ENCODE results near the gene SLC9B1. TPM values are rescaled to one million over a fixed set of nuclear protein-coding genes. Genes with fewer than 3 reads are reported as not detected.

Gene SLC9B1, protein sequence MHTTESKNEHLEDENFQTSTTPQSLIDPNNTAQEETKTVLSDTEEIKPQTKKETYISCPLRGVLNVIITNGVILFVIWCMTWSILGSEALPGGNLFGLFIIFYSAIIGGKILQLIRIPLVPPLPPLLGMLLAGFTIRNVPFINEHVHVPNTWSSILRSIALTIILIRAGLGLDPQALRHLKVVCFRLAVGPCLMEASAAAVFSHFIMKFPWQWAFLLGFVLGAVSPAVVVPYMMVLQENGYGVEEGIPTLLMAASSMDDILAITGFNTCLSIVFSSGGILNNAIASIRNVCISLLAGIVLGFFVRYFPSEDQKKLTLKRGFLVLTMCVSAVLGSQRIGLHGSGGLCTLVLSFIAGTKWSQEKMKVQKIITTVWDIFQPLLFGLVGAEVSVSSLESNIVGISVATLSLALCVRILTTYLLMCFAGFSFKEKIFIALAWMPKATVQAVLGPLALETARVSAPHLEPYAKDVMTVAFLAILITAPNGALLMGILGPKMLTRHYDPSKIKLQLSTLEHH
- 0.28 and 0.57 TPM in 2 replicates for total RNA-seq

DNA sequence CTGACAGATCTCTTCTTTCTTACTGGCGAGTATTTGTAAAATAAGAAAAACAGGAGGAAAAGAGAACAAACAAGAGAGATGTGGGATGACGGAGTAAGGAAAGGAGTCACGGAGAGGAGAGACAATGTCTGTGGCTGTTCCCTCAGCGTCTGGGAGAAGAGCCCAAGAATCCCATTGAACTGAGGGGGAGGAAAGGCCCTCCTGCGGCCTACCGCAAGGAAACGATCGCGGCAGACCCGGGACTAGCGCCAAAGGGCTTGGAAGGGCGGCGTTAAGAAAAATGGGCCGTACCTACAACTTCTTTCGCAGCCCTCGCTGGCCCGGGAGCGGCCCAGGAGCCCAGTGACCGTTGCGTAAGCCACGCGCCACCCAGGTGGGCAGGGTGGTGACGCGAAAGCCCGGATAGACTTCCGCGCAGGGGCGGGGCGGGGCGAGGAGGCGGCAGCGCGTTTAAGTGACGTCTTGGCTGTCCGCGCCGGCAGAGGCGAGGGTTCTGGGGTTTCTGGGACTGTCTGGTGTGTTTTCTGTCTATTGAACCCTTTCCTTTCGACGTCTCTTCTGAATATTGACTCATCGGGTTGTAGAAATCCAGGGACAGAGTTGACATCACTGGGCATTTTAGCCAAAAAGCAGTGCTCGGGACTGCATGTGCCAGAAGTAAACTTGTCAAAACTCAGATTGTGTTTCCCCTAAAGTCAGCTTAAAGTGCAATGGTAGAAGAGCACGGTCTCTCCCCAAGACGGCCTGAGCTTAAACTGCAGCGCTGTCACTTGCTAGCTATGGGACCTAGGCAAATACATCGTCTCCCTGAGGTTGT, at the start of gene SLC9B1:
Gene SLC9B1 (minus strand): TSS at position 398 of the 817 bp plus-strand sequence. CDS start 27,994 bp downstream, outside the sequence.
- peaks cover 18% of the 10 kb centered on the region for H3K4me1 Mint-ChIP-seq (ENCODE audit: low read depth)
- H3K9me3 Mint-ChIP-seq, result no peaks in the 10 kb centered on the region
- peak within 1 kb of the TSS; percentile 94 for H3K27ac Mint-ChIP-seq
- peaks cover 14% of the 10 kb centered on the region for H3K36me3 Mint-ChIP-seq (ENCODE audit: low read depth)
- peak; percentile 92 for DNase-seq (ENCODE audit: low spot score)
- intact Hi-C loops (cut with micrococcal nuclease), result loop anchor here (1.0 to 10.0 kb wide), 5 partner anchors 57 to 675 kb away; partner anchors contain the start of genes BDH2, SLC39A8, SLC9B2 and UBE2D3
- no peaks in the 10 kb centered on the region for H3K27me3 Mint-ChIP-seq (ENCODE audit: low read depth)
- H3K4me3 Mint-ChIP-seq (ENCODE audit: low read depth), result peak within 1 kb of the TSS; percentile 87

DNA sequence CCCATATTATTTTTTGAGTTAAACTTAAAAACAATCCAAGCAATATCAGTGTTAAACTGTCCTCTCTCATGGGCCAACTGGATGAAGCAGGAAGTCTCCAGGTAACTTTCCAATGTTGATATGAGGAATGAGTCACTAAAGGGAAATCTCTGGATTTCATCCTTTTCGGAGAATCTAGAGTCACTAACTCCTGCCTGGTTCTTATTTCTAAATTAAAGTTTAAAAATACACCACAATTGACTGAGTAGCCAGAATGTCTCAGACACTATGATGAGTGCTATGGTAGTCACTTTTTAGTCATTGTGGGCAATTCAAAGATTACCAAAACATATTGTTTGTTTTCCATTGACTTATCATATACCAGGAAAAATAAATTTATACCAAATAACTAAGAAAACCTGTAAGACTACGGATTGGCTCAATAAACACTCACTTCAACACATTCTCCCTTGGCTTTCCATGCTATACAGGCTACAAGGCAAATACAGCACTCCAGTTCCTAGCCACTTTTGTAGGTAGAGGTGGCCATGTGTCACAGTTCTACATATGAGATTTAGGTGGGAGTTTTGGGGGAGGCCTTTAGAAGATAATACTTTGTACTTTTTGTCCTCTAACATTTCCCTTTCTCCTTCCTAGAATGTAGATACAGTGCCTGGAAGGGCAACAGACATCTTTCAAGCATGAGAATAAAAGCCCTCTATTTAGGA, 48.5 kb upstream of the SLC9B1 start:
- Mint-ChIP-seq H3K27ac (no peak overlapping the region), H3K4me1 (ENCODE audit: low read depth) (peaks cover 20% of the 10 kb centered on the region), H3K36me3 (ENCODE audit: low read depth) (peaks cover 61% of the 10 kb centered on the region), H3K9me3 (no peaks in the 10 kb centered on the region), H3K4me3 (ENCODE audit: low read depth) (no peak overlapping the region), H3K27me3 (ENCODE audit: low read depth) (no peaks in the 10 kb centered on the region)
- no peak for DNase-seq (ENCODE audit: low spot score)
- intact Hi-C loops (cut with micrococcal nuclease), result no loop called here

DNA sequence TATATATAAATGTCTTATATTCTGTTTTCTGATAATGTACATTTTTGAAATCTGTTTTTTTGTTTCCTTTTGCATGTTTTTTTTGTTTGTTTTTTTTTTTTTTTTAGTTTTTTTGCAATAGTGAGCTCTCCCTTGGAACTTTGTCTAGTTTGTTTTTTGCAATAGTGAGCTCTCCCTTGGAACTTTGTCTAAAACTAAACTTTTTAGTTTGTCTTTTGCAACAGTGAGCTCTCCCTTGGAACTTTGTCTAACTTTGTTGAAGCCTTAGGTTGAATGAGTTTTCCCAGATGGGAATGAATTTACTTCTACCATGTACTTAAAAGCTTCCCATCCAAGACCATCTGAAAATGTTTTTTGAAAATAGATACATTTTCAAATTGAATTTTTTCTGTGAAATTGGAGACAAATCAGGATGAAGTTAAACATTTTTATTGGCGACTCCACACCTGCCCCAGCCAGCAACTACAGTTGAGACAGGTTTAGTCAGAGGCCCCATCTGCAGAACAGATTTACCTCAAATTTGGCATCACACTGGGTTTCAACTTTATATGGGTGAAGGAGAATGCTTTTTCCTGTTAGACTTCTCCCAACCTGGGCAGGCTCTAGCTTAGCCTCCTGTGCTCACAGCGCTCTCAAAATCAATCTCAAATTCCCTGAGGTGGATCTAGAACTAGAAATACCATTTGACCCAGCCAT, 41.1 kb upstream of the SLC9B1 start:
- Mint-ChIP-seq H3K27ac (no peak overlapping the region), H3K36me3 (ENCODE audit: low read depth) (peaks cover 59% of the 10 kb centered on the region), H3K9me3 (peaks cover 3% of the 10 kb centered on the region), H3K4me3 (ENCODE audit: low read depth) (no peak overlapping the region), H3K4me1 (ENCODE audit: low read depth) (peaks cover 2% of the 10 kb centered on the region), H3K27me3 (ENCODE audit: low read depth) (no peaks in the 10 kb centered on the region)
- DNase-seq (ENCODE audit: low spot score), result no peak
- intact Hi-C loops (cut with micrococcal nuclease), result no loop called here

DNA sequence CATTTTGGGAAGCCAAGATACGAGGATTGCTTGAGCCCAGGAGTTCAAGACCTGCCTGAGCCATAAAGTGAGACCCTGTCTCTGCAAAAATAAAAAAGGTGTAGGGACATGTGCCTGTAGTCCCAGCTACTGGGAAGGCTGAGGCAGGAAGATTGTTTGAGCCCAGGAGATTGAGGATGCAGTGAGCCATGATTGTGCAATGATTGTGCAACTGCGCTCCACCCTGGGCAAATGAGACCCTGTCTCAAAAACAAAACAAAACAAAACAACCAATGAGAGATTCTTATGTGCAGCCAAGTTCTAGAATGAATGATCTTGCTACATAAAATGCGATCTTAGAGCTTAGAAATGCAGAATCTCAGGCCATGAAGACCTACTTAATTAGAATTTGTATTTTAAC, 34.5 kb upstream of the SLC9B1 start:
- intact Hi-C loops (cut with micrococcal nuclease), result no loop called here
- H3K27me3 Mint-ChIP-seq (ENCODE audit: low read depth), result no peaks in the 10 kb centered on the region
- H3K4me3 Mint-ChIP-seq (ENCODE audit: low read depth), result no peak overlapping the region
- no peak for DNase-seq (ENCODE audit: low spot score)
- peaks cover 28% of the 10 kb centered on the region for H3K36me3 Mint-ChIP-seq (ENCODE audit: low read depth)
- no peak overlapping the region for H3K27ac Mint-ChIP-seq
- H3K4me1 Mint-ChIP-seq (ENCODE audit: low read depth), result peaks cover 14% of the 10 kb centered on the region
- H3K9me3 Mint-ChIP-seq, result no peaks in the 10 kb centered on the region

DNA sequence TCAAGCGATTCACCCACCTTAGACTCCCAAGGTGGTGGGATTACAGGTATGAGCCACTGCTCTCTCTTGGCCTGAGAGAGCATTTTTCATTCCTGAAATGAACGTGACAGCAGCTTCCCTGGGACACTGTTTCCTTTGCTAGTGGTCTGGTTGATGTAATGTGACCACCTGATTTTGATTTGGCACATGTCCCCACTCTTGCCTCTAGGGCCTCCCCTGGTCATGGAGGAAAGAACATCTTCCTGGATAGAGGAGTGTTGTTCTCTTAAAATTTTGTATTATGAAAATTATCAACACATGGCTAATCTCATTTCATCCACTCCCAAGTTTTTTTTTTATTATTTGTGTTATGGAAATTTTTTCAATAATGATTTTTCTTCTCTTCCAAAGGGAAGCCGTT, 33.3 kb upstream of the SLC9B1 start:
- Mint-ChIP-seq H3K36me3 (ENCODE audit: low read depth) (peaks cover 33% of the 10 kb centered on the region), H3K9me3 (no peaks in the 10 kb centered on the region), H3K4me1 (ENCODE audit: low read depth) (peaks cover 14% of the 10 kb centered on the region), H3K27ac (no peak overlapping the region), H3K27me3 (ENCODE audit: low read depth) (no peaks in the 10 kb centered on the region), H3K4me3 (ENCODE audit: low read depth) (no peak overlapping the region)
- DNase-seq (ENCODE audit: low spot score), result no peak
- intact Hi-C loops (cut with micrococcal nuclease), result no loop called here

DNA sequence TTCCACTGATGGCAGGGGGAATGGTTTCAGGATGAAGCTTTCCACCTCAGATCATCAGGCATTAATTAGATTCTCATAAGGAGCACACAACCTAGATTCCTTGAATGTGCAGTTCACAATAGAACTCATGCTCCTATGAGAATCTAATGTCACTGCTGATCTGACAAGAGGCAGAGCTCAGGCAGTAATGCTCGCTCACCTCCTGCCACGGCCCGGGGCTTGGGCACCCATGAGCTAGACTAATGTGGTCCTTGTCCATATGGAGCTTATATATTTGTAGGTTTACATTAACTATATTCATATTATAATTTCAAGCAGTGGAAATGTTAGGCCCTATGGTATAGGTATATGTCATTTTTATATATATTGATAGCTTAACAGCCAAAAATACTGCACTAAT, 32.6 kb upstream of the SLC9B1 start:
- DNase-seq (ENCODE audit: low spot score), result no peak
- peaks cover 14% of the 10 kb centered on the region for H3K4me1 Mint-ChIP-seq (ENCODE audit: low read depth)
- no peak overlapping the region for H3K27ac Mint-ChIP-seq
- H3K27me3 Mint-ChIP-seq (ENCODE audit: low read depth), result no peaks in the 10 kb centered on the region
- intact Hi-C loops (cut with micrococcal nuclease), result no loop called here
- peaks cover 38% of the 10 kb centered on the region for H3K36me3 Mint-ChIP-seq (ENCODE audit: low read depth)
- no peak overlapping the region for H3K4me3 Mint-ChIP-seq (ENCODE audit: low read depth)
- no peaks in the 10 kb centered on the region for H3K9me3 Mint-ChIP-seq

DNA sequence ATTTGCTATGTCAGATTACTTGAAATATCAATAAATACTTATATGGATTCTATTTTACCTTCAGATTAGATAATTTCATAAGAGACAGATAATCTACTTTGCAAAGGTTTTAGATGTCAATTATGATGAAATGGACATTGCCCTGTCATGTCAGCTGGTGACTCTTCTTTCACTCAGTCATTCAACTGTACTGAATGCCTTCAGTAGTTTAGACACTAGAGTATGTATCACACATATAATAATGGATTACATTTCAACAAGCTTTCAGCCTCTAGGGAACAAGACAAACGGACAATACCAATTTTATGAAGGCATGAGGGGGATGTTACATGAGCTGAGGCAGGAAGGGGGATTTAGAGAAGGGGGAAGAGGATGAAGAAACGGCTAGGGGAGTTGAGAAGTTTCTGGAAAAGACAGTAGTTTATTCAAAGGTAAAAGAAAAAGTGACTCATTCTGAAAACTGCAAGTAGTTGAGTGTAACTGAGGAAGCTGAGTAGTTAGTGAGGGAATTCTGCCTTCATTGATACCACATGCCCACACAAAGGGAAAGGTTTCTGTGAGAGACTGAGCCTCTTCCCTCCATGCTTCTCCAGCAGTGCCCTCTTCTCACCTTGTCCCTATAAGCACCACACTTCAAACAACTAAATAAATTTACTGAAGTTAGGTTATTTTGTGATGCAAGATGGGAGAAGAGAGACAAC, 31.4 kb upstream of the SLC9B1 start:
- Mint-ChIP-seq H3K4me1 (ENCODE audit: low read depth) (peaks cover 21% of the 10 kb centered on the region), H3K27ac (peak overlapping the region; percentile 54), H3K36me3 (ENCODE audit: low read depth) (peaks cover 45% of the 10 kb centered on the region), H3K4me3 (ENCODE audit: low read depth) (no peak overlapping the region), H3K27me3 (ENCODE audit: low read depth) (no peaks in the 10 kb centered on the region), H3K9me3 (no peaks in the 10 kb centered on the region)
- intact Hi-C loops (cut with micrococcal nuclease), result no loop called here
- DNase-seq (ENCODE audit: low spot score), result no peak

DNA sequence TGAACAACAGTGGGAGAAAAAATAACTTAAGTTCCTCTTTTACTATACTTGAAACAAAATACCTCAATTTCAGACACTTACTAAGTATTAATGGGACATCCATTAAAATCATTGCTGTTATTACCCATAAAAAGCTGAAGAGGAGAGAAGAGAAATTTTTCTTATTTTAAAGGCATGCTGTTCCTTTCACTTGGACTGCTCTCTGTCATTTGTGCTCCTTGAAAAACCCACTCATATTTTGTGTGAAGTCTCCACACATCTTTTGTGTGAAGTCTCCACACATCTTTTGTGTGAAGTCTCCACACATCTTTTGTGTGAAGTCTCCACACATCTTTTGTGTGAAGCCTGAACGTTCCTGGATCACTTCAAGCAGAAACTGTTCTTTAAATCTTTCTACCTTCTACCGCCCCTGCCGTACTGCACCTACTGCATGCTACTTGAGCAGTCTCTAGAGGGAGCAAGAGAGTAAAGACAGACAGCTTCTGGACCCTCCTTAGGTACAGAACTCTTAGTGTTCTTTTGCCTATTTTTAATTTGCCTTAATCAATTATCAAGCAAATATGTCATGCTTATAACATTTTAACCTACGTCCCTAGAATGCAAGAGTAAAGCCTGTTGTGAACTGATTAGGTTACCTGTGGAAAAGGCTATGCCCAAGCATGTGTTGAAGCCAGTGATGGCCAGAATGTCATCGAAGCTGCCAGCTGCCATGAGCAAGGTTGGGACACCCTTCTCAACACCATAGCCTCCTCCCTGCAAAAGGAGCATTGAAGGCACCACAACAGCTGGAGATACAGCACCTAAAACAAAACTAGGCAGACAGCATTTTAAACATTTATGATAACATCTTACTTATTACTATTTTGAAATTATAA, 27.1 kb upstream of the SLC9B1 start:
- intact Hi-C loops (cut with micrococcal nuclease), result loop anchor here (1.0 to 2.0 kb wide), 2 partner anchors 45 to 52 kb away; partner anchors contain the start of gene BDH2
- H3K4me3 Mint-ChIP-seq (ENCODE audit: low read depth), result no peak overlapping the region
- H3K4me1 Mint-ChIP-seq (ENCODE audit: low read depth), result peaks cover 18% of the 10 kb centered on the region
- H3K27me3 Mint-ChIP-seq (ENCODE audit: low read depth), result no peaks in the 10 kb centered on the region
- peaks cover 53% of the 10 kb centered on the region for H3K36me3 Mint-ChIP-seq (ENCODE audit: low read depth)
- DNase-seq (ENCODE audit: low spot score), result no peak
- H3K9me3 Mint-ChIP-seq, result no peaks in the 10 kb centered on the region
- no peak overlapping the region for H3K27ac Mint-ChIP-seq

DNA sequence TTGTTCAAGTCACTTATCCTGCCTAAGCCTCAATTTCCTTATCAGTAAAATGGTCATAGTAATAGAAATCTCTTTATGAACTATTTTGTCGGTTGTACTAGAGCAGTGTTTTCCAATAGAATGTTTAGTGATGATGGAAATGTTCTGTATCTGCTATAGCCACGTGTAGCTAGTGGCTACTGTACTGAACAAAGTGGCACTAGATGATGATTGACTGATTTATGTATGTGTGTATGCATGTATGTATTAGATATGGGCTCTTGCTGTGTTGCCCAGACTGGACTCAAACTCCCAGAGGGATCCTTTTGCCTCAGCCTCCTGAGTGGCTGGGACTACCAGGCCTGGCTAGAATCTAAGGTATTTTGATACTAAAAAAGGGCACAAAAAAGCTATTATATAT, 24.7 kb upstream of the SLC9B1 start:
- no peak overlapping the region for H3K27ac Mint-ChIP-seq
- H3K36me3 Mint-ChIP-seq (ENCODE audit: low read depth), result peaks cover 50% of the 10 kb centered on the region
- H3K27me3 Mint-ChIP-seq (ENCODE audit: low read depth), result no peaks in the 10 kb centered on the region
- intact Hi-C loops (cut with micrococcal nuclease), result no loop called here
- peaks cover 8% of the 10 kb centered on the region for H3K4me1 Mint-ChIP-seq (ENCODE audit: low read depth)
- no peak overlapping the region for H3K4me3 Mint-ChIP-seq (ENCODE audit: low read depth)
- H3K9me3 Mint-ChIP-seq, result no peaks in the 10 kb centered on the region
- no peak for DNase-seq (ENCODE audit: low spot score)

DNA sequence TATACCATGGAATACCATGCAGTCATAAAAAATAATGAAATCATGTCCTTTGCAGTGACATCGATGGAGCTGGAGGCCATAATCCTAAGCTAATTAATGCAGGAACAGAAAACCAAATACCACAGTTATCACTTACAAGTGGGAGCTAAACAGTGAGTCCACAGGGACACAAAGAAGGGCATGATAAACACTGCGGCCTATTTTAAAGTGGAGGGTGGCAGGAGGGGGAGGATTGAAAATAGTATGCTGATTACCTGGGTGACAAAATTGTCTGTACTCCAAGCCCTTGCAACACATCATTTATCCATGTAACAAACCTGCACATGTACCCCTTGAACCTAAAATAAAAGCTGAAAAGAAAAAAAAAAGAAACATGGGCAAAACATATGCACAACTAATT, 16.7 kb upstream of the SLC9B1 start:
- Mint-ChIP-seq H3K27ac (no peak overlapping the region), H3K9me3 (no peaks in the 10 kb centered on the region), H3K36me3 (ENCODE audit: low read depth) (peaks cover 26% of the 10 kb centered on the region), H3K27me3 (ENCODE audit: low read depth) (no peaks in the 10 kb centered on the region), H3K4me1 (ENCODE audit: low read depth) (peaks cover 9% of the 10 kb centered on the region), H3K4me3 (ENCODE audit: low read depth) (no peak overlapping the region)
- intact Hi-C loops (cut with micrococcal nuclease), result no loop called here
- DNase-seq (ENCODE audit: low spot score), result no peak

DNA sequence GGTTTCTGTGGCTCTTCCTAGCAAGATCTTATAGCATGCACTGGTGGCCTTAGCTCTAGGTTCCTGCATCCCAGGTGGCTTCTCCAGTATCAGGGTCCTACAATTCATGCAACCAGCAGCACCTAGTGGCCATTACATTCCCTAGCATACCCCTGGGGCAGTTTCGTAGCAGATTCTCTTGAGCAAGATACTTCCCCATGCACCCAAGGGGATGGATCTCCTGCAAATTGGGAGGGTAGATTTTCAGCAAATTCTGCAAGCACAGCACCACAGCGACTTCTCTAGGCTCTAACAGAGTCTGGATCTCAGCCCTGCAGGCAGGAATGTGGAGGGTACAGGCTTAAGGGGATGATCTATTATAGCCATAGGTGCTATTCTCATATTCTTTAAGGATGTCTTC, 13.1 kb upstream of the SLC9B1 start:
- Mint-ChIP-seq H3K36me3 (ENCODE audit: low read depth) (peaks cover 39% of the 10 kb centered on the region), H3K9me3 (no peaks in the 10 kb centered on the region), H3K27me3 (ENCODE audit: low read depth) (no peaks in the 10 kb centered on the region), H3K4me1 (ENCODE audit: low read depth) (peaks cover 9% of the 10 kb centered on the region), H3K27ac (no peak overlapping the region), H3K4me3 (ENCODE audit: low read depth) (no peak overlapping the region)
- DNase-seq (ENCODE audit: low spot score), result no peak
- intact Hi-C loops (cut with micrococcal nuclease), result no loop called here
